Measurements from ENCODE around the gene PIGP. TPM values are rescaled to one million over a fixed set of nuclear protein-coding genes. Genes with fewer than 3 reads are reported as not detected.

PIGP gene
- total and polyA plus RNA-seq, 10 of the 15 experiments (the other 5 are each of a cell fraction or from before 2014, with no cell fraction given) = 17.0 to 65.0 (median 29.5) TPM

- RAD21 ChIA-PET (ENCODE audit: unreplicated experiment) = no interaction called here
- Histone ChIP-seq H3K4me1 (ENCODE audit: control insufficient read depth, insufficient read depth, low read length) (no peaks in the 10 kb centered on the region), H3K4me3 (no peak overlapping the region), H3K27me3 (replicated peaks in 1 of 2; ENCODE audit: control insufficient read depth in 2 of 2, insufficient read depth in 2 of 2, low read length in 1 of 2) (no peaks in the 10 kb centered on the region), H3K79me2 (ENCODE audit: control insufficient read depth, insufficient read depth, low read length) (no peaks in the 10 kb centered on the region), H3K4me2 (ENCODE audit: control insufficient read depth, insufficient read depth) (no peak overlapping the region), H3K36me3 (ENCODE audit: control insufficient read depth in 2 of 2, insufficient read depth in 2 of 2, low read length in 1 of 2) (no peaks in the 10 kb centered on the region), H3K27ac (ENCODE audit: control insufficient read depth, insufficient read depth) (no peak overlapping the region), H2AFZ (ENCODE audit: control insufficient read depth, low read depth, low read length) (no peak overlapping the region), H3K9me3 (replicated peaks; ENCODE audit: control insufficient read depth, insufficient read depth, low read length) (no peaks in the 10 kb centered on the region; the same call in 2 of the 3 replicates), H4K20me1 (ENCODE audit: control insufficient read depth, insufficient read depth) (no peaks in the 10 kb centered on the region), H3K9ac (ENCODE audit: control insufficient read depth, insufficient read depth, low read length) (no peak overlapping the region)
- intact Hi-C loops (cut with micrococcal nuclease; ENCODE audit: unreplicated experiment) = no loop called here
- 57% methylated on average over 5 of the region's 5 CpGs for WGBS (ENCODE audit: insufficient coverage, insufficient replicate concordance, low lambda C conversion rate, missing lambda C conversion rate)
- TF ChIP-seq ZBED1 (IDR thresholded peaks at IDR 0.05; ENCODE audit: borderline replicate concordance) (no peak), PBX3 (IDR thresholded peaks at IDR 0.05; ENCODE audit: insufficient replicate concordance, low read depth, low read length) (no peak), SIX5 (IDR thresholded peaks at IDR 0.05; ENCODE audit: low read depth, low read length, severe bottlenecking) (no peak), NFIC (IDR thresholded peaks at IDR 0.05; ENCODE audit: low read depth, low read length) (no peak), NFXL1 (IDR thresholded peaks at IDR 0.05; ENCODE audit: borderline replicate concordance) (no peak), NFYB (IDR thresholded peaks at IDR 0.05; ENCODE audit: insufficient read depth, low read depth, low read length) (no peak)
- SMC1A ChIA-PET (ENCODE audit: uncharacterized antibody, unreplicated experiment) = no interaction called here
- ATAC-seq (no peak), FAIRE-seq (no peak), DNase-seq (ENCODE audit: low read depth, low spot score) (no peak)
- CTCF ChIA-PET = interaction anchor here (1.1 kb wide), 1 partner anchor 108 kb away, joined by 3 read pairs; no protein-coding TSS in a partner anchor
- POLR2A ChIA-PET = no interaction called here
- no TSS peak for BruUV-seq (replicated peaks)
- in situ Hi-C loops (cut with MboI) = no loop called here
Observed at GRCh38 chr21:37059181-37059580, 13.7 kb downstream of the PIGP start.

- POLR2A ChIA-PET = no interaction called here
- no peak for DNase-seq (ENCODE audit: low read depth, low spot score)
- BruUV-seq (replicated peaks) = no TSS peak
Observed at GRCh38 chr21:37058261-37058660, 14.6 kb downstream of the PIGP start.

More at GRCh38 chr21:37058261-37058660, 14.6 kb downstream of the PIGP start:
- Histone ChIP-seq H3K9ac (ENCODE audit: control insufficient read depth, insufficient read depth, low read length) (no peak overlapping the region), H3K4me3 (no peak overlapping the region), H3K36me3 (ENCODE audit: control insufficient read depth in 2 of 2, insufficient read depth in 2 of 2, low read length in 1 of 2) (no peaks in the 10 kb centered on the region), H3K79me2 (ENCODE audit: control insufficient read depth, insufficient read depth, low read length) (no peaks in the 10 kb centered on the region), H3K27ac (ENCODE audit: control insufficient read depth, insufficient read depth) (no peak overlapping the region), H3K9me3 (replicated peaks; ENCODE audit: control insufficient read depth, insufficient read depth, low read length) (no peaks in the 10 kb centered on the region; the same call in 2 of the 3 replicates), H3K4me2 (ENCODE audit: control insufficient read depth, insufficient read depth) (no peak overlapping the region), H4K20me1 (ENCODE audit: control insufficient read depth, insufficient read depth) (no peaks in the 10 kb centered on the region), H3K4me1 (ENCODE audit: control insufficient read depth, insufficient read depth, low read length) (no peaks in the 10 kb centered on the region), H2AFZ (ENCODE audit: control insufficient read depth, low read depth, low read length) (no peak overlapping the region), H3K27me3 (replicated peaks in 1 of 2; ENCODE audit: control insufficient read depth in 2 of 2, insufficient read depth in 2 of 2, low read length in 1 of 2) (no peaks in the 10 kb centered on the region)
- SMC1A ChIA-PET (ENCODE audit: uncharacterized antibody, unreplicated experiment) = no interaction called here
- intact Hi-C loops (cut with micrococcal nuclease; ENCODE audit: unreplicated experiment) (no loop called here), in situ Hi-C loops (cut with MboI) (no loop called here)
- CTCF ChIA-PET = no interaction called here
- TF ChIP-seq ZBTB11 (CRISPR knock-in tag; IDR thresholded peaks at IDR 0.05) = no peak
- TF ChIP-seq NR2F1 (conservative IDR thresholded peaks at IDR 0.05) = no peak
- TF ChIP-seq RAD51 (IDR thresholded peaks at IDR 0.05) = no peak
- TF ChIP-seq BACH1 (IDR thresholded peaks at IDR 0.05; ENCODE audit: borderline replicate concordance) = no peak
- TF ChIP-seq SRF (IDR thresholded peaks at IDR 0.05; ENCODE audit: low read depth in 2 of 2, low read length in 2 of 2) = no peak
- 42% methylated on average over 2 of the region's 2 CpGs for WGBS (ENCODE audit: insufficient coverage, insufficient replicate concordance, low lambda C conversion rate, missing lambda C conversion rate)
- no peak for ATAC-seq
- no peak for FAIRE-seq
- RAD21 ChIA-PET (ENCODE audit: unreplicated experiment) = no interaction called here
